SK-N-SH (cell line): ENCODE measurements around the gene KCNJ10. TPM values are rescaled to one million over a fixed set of nuclear protein-coding genes. Genes with fewer than 3 reads are reported as not detected.

Source experiments
- CTCF ChIA-PET: fragments of 300-600, 350-600 bp; formaldehyde crosslinking; extraction: SDS; loops from one replicate; lab custom pipeline; 2021; lab: Yijun Ruan, JAX
- POLR2A ChIA-PET: fragments of 350-600 bp; sonication (Branson Sonifier 250); formaldehyde crosslinking; extraction: SDS; loops from one replicate; lab custom pipeline; 2020; ENCODE audit warnings: antibody characterized with exemption, inconsistent platforms; lab: Yijun Ruan, JAX
- DNase-seq: peaks from one replicate; pipeline ENCODE4 v3.0.0; 2012
- H2AFZ ChIP-seq: fragments of 200-600 bp; sonication (generic); 2 replicates; pipeline ENCODE4 v1.8.1; 2016; ENCODE audit warnings: antibody characterized with exemption, mild to moderate bottlenecking, low read depth
- H3F3A ChIP-seq: fragments of 200-600 bp; sonication (generic); replicated peaks from 2 replicates; pipeline ENCODE3; 2016; ENCODE audit warnings: antibody characterized with exemption, mild to moderate bottlenecking; ENCODE audit not compliant: insufficient read depth
- H3K27ac ChIP-seq, 2 experiments: fragments of 200-500 bp in 1 of 2; fragments of 200-600 bp in 1 of 2; sonication (Bioruptor generic) in 1 of 2; sonication (generic), shearing (Covaris generic) in 1 of 2; 2 replicates each; pipeline versions ENCODE4 v1.5.1 to v1.6.1; 2014 to 2016; ENCODE audit warnings: low read depth in 2 of 2, inconsistent platforms in 1 of 2, low read length in 1 of 2, mild to moderate bottlenecking in 1 of 2, mixed read lengths in 1 of 2
- H3K27me3 ChIP-seq: fragments of 200-600 bp; sonication (generic), shearing (Covaris generic); 2 replicates; pipeline ENCODE4 v1.6.1; 2016; ENCODE audit warnings: mixed run types; ENCODE audit not compliant: insufficient read depth
- H3K36me3 ChIP-seq, 2 experiments: fragments of 200-500 bp in 1 of 2; fragments of 200-600 bp in 1 of 2; sonication (Bioruptor generic) in 1 of 2; sonication (generic) in 1 of 2; replicated peaks in 1 of 2; 2 replicates each; pipeline versions ENCODE3 to v1.5.1; 2014 to 2016; ENCODE audit warnings: low read length in 1 of 2, mild to moderate bottlenecking in 1 of 2; ENCODE audit not compliant: insufficient read depth in 2 of 2, control insufficient read depth in 1 of 2
- H3K4me1 ChIP-seq, 2 experiments: fragments of 200-500 bp in 1 of 2; fragments of 200-600 bp in 1 of 2; sonication (Bioruptor generic) in 1 of 2; sonication (generic), shearing (Covaris generic) in 1 of 2; 2 replicates each; pipeline versions ENCODE4 v1.5.1 to v1.6.1; 2014 to 2016; ENCODE audit warnings: low read depth in 1 of 2, low read length in 1 of 2, mixed run types in 1 of 2; ENCODE audit not compliant: insufficient read depth in 2 of 2, control insufficient read depth in 1 of 2
- H3K4me2 ChIP-seq: fragments of 200-600 bp; sonication (generic), shearing (Covaris generic); 2 replicates; pipeline ENCODE4 v1.6.1; 2017; ENCODE audit warnings: mixed run types
- H3K4me3 ChIP-seq, 2 experiments: fragments of 200-500 bp in 1 of 2; fragments of 200-600 bp in 1 of 2; sonication (Bioruptor generic) in 1 of 2; sonication (generic), shearing (Covaris generic) in 1 of 2; 2 replicates each; pipeline versions ENCODE4 v1.5.1 to v1.8.1; 2014 to 2016; ENCODE audit warnings: low read depth in 2 of 2, inconsistent platforms in 1 of 2, low read length in 1 of 2, mild to moderate bottlenecking in 1 of 2, mixed read lengths in 1 of 2, moderate library complexity in 1 of 2
- H3K79me2 ChIP-seq: fragments of 200-600 bp; sonication (generic); 2 replicates; pipeline ENCODE4 v1.8.1; 2017; ENCODE audit warnings: mild to moderate bottlenecking; ENCODE audit not compliant: insufficient read depth
- H3K9ac ChIP-seq: fragments of 200-600 bp; sonication (generic); 2 replicates; pipeline ENCODE4 v1.6.1; 2017; ENCODE audit warnings: mixed run types
- H3K9me2 ChIP-seq: fragments of 200-600 bp; sonication (generic); 2 replicates; pipeline ENCODE4 v1.6.1; 2017; ENCODE audit warnings: mixed run types
- H3K9me3 ChIP-seq: fragments of 200-600 bp; sonication (generic); 2 replicates; pipeline ENCODE4 v1.6.1; 2017; ENCODE audit warnings: mixed run types, mild to moderate bottlenecking, moderate library complexity
- H4K20me1 ChIP-seq: fragments of 200-600 bp; sonication (generic); 2 replicates; pipeline ENCODE4 v1.6.1; 2017; ENCODE audit warnings: mild to moderate bottlenecking, mixed run types; ENCODE audit not compliant: insufficient read depth
- CTCF ChIP-seq: fragments of 200-600 bp; sonication (generic); IDR thresholded peaks from 2 replicates; pipeline ENCODE4 v1.6.1; 2017; ENCODE audit warnings: antibody characterized with exemption, mild to moderate bottlenecking, moderate library complexity
- EP300 ChIP-seq, 2 experiments: IDR thresholded peaks; 2 replicates each; pipeline versions ENCODE4 v1.4.0 to v1.6.1; 2012; ENCODE audit warnings: borderline replicate concordance in 1 of 2, low read depth in 1 of 2, low read length in 1 of 2
- FOXM1 ChIP-seq: IDR thresholded peaks from 2 replicates; pipeline ENCODE4 v1.4.0; 2012; ENCODE audit warnings: low read depth, mild to moderate bottlenecking
- GABPA ChIP-seq: IDR thresholded peaks from 2 replicates; pipeline ENCODE4 v1.4.0; 2012; ENCODE audit warnings: low read depth, mild to moderate bottlenecking
- GATA2 ChIP-seq: sonication (generic); formaldehyde crosslinking; IDR thresholded peaks from 2 replicates; pipeline ENCODE4 v1.5.0; 2020; ENCODE audit warnings: mild to moderate bottlenecking, missing genetic modification reagents
- POLR2AphosphoS5 ChIP-seq: IDR thresholded peaks from 2 replicates; pipeline ENCODE4 v1.6.1; 2012; ENCODE audit warnings: low read depth, low read length
- RCOR1 ChIP-seq: fragments of 150-350 bp; IDR thresholded peaks from 2 replicates; pipeline ENCODE4 v1.6.1; 2017; ENCODE audit warnings: antibody characterized with exemption, low read length
- REST ChIP-seq: IDR thresholded peaks from 2 replicates; pipeline ENCODE4 v1.6.1; 2012; ENCODE audit warnings: mild to moderate bottlenecking, low read depth, low read length, moderate library complexity
- RXRA ChIP-seq: IDR thresholded peaks from 2 replicates; pipeline ENCODE4 v1.4.0; 2012; ENCODE audit warnings: low read depth, mild to moderate bottlenecking, borderline replicate concordance
- SIN3A ChIP-seq: IDR thresholded peaks from 2 replicates; pipeline ENCODE4 v1.6.1; 2012; ENCODE audit warnings: low read depth, mild to moderate bottlenecking, low read length, moderate library complexity, borderline replicate concordance
- SMC3 ChIP-seq: IDR thresholded peaks from 2 replicates; pipeline ENCODE4 v1.6.1; 2012; ENCODE audit warnings: low read depth, low read length, improper control_type of control experiment
- TCF12 ChIP-seq: IDR thresholded peaks from 2 replicates; pipeline ENCODE4 v1.4.0; 2012
- USF1 ChIP-seq: IDR thresholded peaks from 2 replicates; pipeline ENCODE4 v1.4.0; 2012; ENCODE audit warnings: low read depth, borderline replicate concordance
- ZBTB33 ChIP-seq: IDR thresholded peaks from 2 replicates; pipeline ENCODE4 v1.4.0; 2012; ENCODE audit warnings: low read depth, borderline replicate concordance
- WGBS: methylation state at CpG from one replicate; pipeline ENCODE4 v1.1.6; 2017; ENCODE audit warnings: low lambda C conversion rate; 5-methylcytosine and 5-hydroxymethylcytosine counted together
- polyA plus RNA-seq, 3 experiments: library from polyadenylated mRNA; depleted of rRNA; stranded (reverse); fragments of >200 nt; gene quantifications; 2 replicates each; pipeline ENCODE4 v1.2.3, GENCODE V29; 2012

Gene KCNJ10
- polyA plus RNA-seq, 1 of the 3 experiments (the other 2 are of a cell fraction): not detected

GRCh38 chr1:160113407-160113806, 43.4 kb upstream of the KCNJ10 start:
- H3K36me3 ChIP-seq: no peaks in the 10 kb centered on the region
- peaks cover 0 to 6% of the 10 kb centered on the region in 2 experiments; a peak in 1 of 4 replicates for H3K4me1 ChIP-seq
- no peak for DNase-seq
- ChIA-PET POLR2A (no interaction called here), CTCF (no interaction called here)
- H3K27me3 ChIP-seq: peaks cover 11% of the 10 kb centered on the region; the same call in 1 of the 2 replicates
- no peaks in the 10 kb centered on the region for H3F3A ChIP-seq
- no peaks in the 10 kb centered on the region for H3K9me3 ChIP-seq
- H2AFZ ChIP-seq: no peak overlapping the region
- H3K4me3 ChIP-seq: no peak overlapping the region
- H3K9ac ChIP-seq: no peak overlapping the region
- 72% methylated on average over 5 of the region's 8 CpGs for WGBS
- no peak overlapping the region for H3K4me2 ChIP-seq
- no peak overlapping the region for H3K27ac ChIP-seq
- no peaks in the 10 kb centered on the region for H3K79me2 ChIP-seq
- H4K20me1 ChIP-seq: no peaks in the 10 kb centered on the region
- TF ChIP-seq SMC3: no peak
- TF ChIP-seq CTCF: peak; percentile 7; the same call in 1 of the 2 replicates
- TF ChIP-seq, all 33 proteins: peak for 1
- H3K9me2 ChIP-seq: no peaks in the 10 kb centered on the region

- Histone ChIP-seq H3K4me1 (peaks cover 0 to 6% of the 10 kb centered on the region in 2 experiments; a peak in 1 of 4 replicates), H3K9ac (no peak overlapping the region), H3K27ac (no peak overlapping the region), H4K20me1 (no peaks in the 10 kb centered on the region), H3K9me3 (no peaks in the 10 kb centered on the region), H3K4me2 (no peak overlapping the region), H3K79me2 (no peaks in the 10 kb centered on the region), H3F3A (no peaks in the 10 kb centered on the region), H3K36me3 (no peaks in the 10 kb centered on the region), H3K9me2 (no peaks in the 10 kb centered on the region), H3K27me3 (peaks cover 9% of the 10 kb centered on the region; the same call in 1 of the 2 replicates), H2AFZ (no peak overlapping the region), H3K4me3 (no peak overlapping the region)
- ChIA-PET POLR2A (no interaction called here), CTCF (interaction anchor here (1.2 to 2.9 kb wide), 2 partner anchors 11 to 106 kb away, joined by 4 to 13 read pairs; no protein-coding TSS in a partner anchor)
- WGBS: 84% methylated on average over 10 of the region's 12 CpGs
- DNase-seq: no peak
- TF ChIP-seq USF1 (no peak), RXRA (no peak), CTCF (no peak), GATA2 (CRISPR knock-in tag) (no peak), SIN3A (no peak), RCOR1 (no peak), POLR2AphosphoS5 (no peak), FOXM1 (no peak), EP300 (IDR thresholded peaks at IDR 0.05; ENCODE audit: borderline replicate concordance in 1 of 2, low read depth in 1 of 2, low read length in 1 of 2) (no peak), SMC3 (no peak), ZBTB33 (no peak), TCF12 (no peak), REST (no peak), GABPA (no peak)
Measured at GRCh38 chr1:160112357-160112756, 42.4 kb upstream of the KCNJ10 start.
